GM21526 (cell line): Measurements from ENCODE around the gene AQP6.

ENCODE experiments used
- ATAC-seq: cut with Tn5 transposase; IDR thresholded peaks from one replicate; pipeline ENCODE4 v1.9.1; 2021; ENCODE audit warnings: moderate library complexity; ENCODE audit not compliant: unreplicated experiment, low FRiP score

The AQP6 gene

GRCh38 chr12:50024805-50025186 lies 52.0 kb downstream of the AQP6 start:
- ATAC-seq = peak; percentile 27

- ATAC-seq = peak; percentile 90
Observed at GRCh38 chr12:50025187-50026059, 52.7 kb downstream of the AQP6 start, which contains the start of gene RACGAP1. TSS of gene RACGAP1 (minus strand) at chr12:50025494. CDS start at chr12:50016715, 8,779 bp downstream.

GRCh38 chr12:50026691-50027090 lies 53.9 kb downstream of the AQP6 start:
- ATAC-seq = no peak
